Superior temporal gyrus (tissue), 1 donor: Measurements from ENCODE around the gene AGPAT3.

Experiments
- DNase-seq: peaks from one replicate; pipeline ENCODE4 v3.0.0-alpha.2; 2016; ENCODE audit errors: extremely low spot score

AGPAT3 gene

DNA sequence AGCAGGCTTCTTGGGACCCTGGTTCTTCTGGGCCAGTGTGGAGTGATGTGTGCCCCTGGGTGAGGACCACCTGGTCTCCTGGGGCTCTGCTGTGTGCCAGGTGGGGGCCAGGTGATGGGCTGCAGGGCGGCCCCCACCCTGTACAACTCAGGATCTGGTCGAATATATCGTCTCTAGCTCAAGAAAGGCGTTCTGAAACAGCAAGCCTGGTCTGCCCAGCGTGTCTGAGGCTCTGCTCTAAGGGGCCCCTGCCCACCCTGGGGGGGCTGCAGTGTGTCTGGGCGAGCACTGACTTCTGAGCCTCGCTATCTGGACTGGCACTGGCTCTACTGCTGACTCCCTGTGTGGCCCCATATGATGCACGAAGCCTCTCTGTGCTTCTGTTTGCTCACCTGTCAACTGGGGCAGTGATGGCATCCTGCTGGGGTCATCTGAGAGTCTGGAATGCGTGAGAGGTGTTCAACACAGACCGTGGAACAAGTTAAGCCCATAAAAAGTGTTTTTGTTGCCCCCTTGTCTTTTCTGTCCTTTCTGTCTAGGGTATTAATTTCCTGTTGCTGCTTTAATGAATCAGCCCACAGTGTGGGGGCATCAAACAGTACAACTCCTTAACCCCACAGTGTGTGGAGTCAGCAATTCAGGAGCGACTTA is 91.1 kb downstream of the AGPAT3 start:
- no peak for DNase-seq

DNA sequence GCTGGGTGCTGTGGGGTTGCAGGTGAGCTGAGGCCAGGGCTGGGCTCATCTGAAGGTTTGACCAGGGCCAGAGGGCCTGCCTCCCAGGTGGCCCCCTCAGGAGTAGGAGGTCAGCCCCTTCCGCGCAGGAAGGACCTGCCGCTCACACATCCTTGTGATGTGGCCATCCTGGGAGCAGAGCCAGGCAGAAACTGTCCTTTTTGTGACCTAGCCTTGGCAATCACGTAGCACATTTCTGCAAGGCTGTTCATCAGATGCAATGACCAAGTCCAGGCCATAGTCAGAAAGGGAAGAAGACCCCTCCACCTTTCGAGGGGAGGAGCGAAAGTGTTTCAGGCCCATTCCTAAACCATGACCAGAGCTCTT is 91.6 kb downstream of the AGPAT3 start:
- no peak for DNase-seq

GRCh38 chr21:43957128-43957571 is 92.1 kb downstream of the AGPAT3 start:
- no peak for DNase-seq

GRCh38 chr21:43957611-43958362 is 92.8 kb downstream of the AGPAT3 start:
- no peak for DNase-seq

GRCh38 chr21:43958364-43959158 is 93.5 kb downstream of the AGPAT3 start:
- no peak for DNase-seq

DNA sequence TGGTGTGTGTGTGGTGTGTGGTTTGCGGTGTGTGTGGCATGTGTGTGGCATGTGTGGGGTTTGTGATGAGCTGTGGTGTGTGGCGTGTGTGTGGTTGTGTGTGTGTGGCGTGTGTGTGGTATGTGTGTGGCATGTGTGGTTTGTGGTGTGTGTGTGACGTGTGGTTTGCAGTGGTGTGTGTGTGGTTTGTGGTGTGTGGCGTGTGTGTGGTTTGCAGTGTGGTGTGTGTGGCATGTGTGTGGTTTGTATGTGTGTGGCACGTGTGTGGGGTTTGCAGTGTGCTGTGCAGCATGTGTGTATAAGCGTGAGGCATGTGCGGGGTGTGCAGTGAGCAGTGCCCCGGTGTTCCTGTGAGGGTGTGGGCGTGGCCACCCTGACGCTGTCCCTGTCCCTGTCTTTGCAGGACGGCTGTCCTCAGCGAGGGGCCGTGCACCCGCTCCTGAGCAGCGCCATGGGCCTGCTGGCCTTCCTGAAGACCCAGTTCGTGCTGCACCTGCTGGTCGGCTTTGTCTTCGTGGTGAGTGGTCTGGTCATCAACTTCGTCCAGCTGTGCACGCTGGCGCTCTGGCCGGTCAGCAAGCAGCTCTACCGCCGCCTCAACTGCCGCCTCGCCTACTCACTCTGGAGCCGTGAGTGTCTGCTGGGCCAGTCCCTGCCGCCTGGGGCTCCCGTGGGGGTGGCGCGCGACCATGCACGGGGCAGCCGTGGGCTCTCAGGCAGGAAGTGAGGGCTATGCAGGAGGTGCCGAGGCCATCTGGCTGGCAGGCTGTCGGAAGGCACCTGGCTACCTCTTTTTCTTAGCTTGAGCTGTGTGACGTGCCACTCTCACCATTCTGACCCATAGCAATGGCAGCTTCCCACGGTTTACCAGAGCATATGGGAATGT is 94.5 kb downstream of the AGPAT3 start:
- DNase-seq = no peak

DNA sequence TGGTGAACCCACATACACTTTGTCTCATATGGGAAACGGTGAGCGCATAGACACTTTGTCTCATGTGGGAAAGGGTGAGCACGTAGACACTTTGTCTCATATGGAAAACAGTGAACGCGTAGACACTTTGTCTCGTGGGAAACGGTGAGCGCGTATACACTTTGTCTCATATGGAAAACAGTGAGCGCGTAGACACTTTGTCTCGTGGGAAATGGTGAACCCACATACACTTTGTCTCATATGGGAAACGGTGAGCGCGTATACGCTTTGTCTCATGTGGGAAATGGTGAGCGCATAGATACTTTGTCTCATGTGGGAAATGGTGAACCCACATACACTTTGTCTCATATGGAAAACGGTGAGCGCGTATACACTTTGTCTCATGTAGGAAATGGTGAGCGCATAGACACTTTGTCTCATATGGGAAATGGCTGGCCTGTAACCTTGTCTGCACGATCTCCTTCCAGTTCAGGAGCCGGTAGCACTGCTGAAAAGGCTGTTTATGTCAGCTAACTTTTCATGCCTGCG is 96.4 kb downstream of the AGPAT3 start:
- DNase-seq = no peak

GRCh38 chr21:43965911-43966585 is 101.0 kb downstream of the AGPAT3 start:
- DNase-seq = no peak

DNA sequence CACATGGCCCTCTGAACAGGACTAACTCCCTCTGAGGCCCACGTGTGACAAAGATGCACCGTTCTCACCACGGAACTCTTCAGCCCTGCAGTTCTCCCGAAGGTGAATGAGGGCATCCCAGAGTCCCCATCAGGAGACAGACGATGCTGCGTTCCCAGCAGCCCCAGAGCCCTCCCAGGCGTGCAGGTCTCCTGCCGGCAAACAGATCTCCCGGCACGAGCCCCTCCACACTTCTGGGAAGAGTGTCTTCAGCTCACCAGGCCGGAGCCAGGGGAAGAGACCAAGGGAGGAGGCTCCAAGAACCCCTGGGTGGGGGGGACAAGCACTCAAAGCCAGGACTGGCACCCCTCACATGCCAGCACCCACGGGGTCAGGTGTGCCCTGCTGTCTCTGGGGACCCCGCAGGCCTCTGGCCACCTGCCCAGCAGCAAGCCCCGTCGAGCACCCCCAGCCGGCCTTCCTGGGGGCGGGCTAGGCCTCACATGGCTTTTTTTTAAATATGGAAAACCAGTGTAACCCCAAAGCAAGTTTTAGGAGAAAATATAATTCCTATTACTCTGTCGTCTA is 102.0 kb downstream of the AGPAT3 start:
- DNase-seq = no peak

DNA sequence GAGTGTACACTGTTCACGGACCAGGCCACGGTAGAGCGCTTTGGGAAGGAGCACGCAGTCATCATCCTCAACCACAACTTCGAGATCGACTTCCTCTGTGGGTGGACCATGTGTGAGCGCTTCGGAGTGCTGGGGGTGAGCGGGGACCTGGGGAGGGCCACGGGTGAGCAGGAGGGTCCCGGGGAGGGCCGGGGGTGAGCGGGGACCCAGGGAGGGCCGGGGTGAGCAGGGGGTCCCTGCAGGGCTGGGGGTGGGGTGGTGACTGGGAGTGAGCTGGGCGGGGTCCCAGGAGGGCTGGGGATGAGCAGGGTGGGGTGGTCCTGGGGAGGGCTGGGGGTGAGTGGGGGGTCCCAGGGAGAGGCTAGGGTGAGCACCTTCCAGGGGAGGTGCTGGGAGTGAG is 103.0 kb downstream of the AGPAT3 start:
- no peak for DNase-seq

- no peak for DNase-seq
These were observed 103.5 kb downstream of the AGPAT3 start for GRCh38 chr21:43968410-43969114.

DNA sequence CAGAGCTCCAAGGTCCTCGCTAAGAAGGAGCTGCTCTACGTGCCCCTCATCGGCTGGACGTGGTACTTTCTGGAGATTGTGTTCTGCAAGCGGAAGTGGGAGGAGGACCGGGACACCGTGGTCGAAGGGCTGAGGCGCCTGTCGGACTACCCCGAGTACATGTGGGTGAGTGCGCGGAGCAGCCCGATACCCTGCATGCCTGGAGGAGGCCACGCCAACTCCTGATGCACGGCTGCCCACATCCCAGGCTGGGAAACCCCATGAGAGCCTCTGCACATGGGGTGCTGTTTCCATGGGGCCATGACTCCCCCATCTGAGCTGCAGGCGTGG is 104.1 kb downstream of the AGPAT3 start:
- DNase-seq = no peak

DNA sequence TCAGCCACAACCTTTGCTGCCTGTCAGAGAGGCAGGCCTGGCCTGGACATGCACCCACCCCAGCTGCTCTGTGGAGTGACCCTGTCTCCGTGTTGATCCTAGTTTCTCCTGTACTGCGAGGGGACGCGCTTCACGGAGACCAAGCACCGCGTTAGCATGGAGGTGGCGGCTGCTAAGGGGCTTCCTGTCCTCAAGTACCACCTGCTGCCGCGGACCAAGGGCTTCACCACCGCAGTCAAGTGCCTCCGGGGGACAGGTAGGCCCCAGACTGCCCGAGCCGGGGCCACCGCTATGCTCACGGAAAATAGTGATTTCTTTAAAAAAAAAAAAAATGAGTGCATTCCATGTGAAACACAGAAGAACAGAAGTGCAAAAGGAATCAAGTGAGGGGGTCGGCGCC is 105.5 kb downstream of the AGPAT3 start:
- DNase-seq = no peak

GRCh38 chr21:43971201-43971991 is 106.4 kb downstream of the AGPAT3 start:
- DNase-seq = peak; percentile 32

DNA sequence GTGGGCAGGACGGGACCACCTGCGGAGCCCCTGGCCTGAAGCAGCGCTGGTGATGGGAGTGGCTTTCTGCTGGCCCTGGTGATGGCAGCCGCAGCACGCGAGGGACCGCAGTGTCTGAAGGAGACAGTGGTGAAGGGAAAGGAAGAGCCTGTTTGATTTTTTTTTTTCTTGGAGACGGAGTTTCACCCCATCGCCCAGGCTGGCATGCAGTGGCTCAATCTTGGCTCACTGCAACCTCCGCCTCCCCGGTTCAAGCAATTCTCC is 106.9 kb downstream of the AGPAT3 start:
- DNase-seq = no peak

- no peak for DNase-seq
These were observed 108.0 kb downstream of the AGPAT3 start for GRCh38 chr21:43972850-43973633.

DNA sequence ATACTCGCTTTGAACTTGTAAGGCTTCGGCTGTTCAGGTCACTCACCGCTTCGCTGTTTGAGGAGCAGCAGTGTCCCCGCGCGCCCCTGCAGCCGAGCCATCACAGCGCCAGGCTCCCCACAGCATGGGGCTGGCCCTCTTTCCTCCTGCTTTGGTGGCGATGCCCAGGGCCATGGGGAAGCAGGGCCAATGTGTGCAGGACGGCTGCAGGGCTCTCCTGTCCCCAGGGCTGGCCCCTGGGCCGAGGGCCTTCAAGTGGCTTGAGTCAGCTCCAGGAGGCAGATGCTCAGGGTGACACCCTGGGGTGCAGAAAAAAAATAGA is 108.6 kb downstream of the AGPAT3 start:
- no peak for DNase-seq

GRCh38 chr21:43974791-43975468 is 109.9 kb downstream of the AGPAT3 start:
- no peak for DNase-seq
